SU-DHL-6 (cell line): ENCODE measurements around the gene CDKN3.
"Not testable (repeated sequence)": the region's sequence is repeated elsewhere in the genome, so short reads cannot be mapped to it uniquely, and the experiment has no call there.

Experiments used
- H2AFZ ChIP-seq: fragments of 200-600 bp; sonication (generic); 2 replicates; pipeline ENCODE4 v1.6.1; 2014; ENCODE audit warnings: low read depth, mild to moderate bottlenecking, moderate library complexity, mixed read lengths, antibody characterized with exemption, low read length; ENCODE audit not compliant: severe bottlenecking
- H3F3A ChIP-seq: fragments of 200-600 bp; shearing (Covaris generic); 2 replicates; pipeline ENCODE4 v1.6.0; 2016; ENCODE audit warnings: antibody characterized with exemption, mild to moderate bottlenecking; ENCODE audit not compliant: insufficient read depth
- H3K27ac ChIP-seq: fragments of 200-600 bp; sonication (generic); 2 replicates; pipeline ENCODE4 v1.5.1; 2016; ENCODE audit warnings: low read depth, mild to moderate bottlenecking, low read length, moderate library complexity, mixed read lengths
- H3K27me3 ChIP-seq: fragments of 200-600 bp; sonication (generic), shearing (Covaris generic); 2 replicates; pipeline ENCODE4 v1.6.0; 2014; ENCODE audit warnings: mild to moderate bottlenecking, low read length
- H3K36me3 ChIP-seq: fragments of 200-600 bp; sonication (generic); 2 replicates; pipeline ENCODE4 v1.6.1; 2014; ENCODE audit warnings: mild to moderate bottlenecking, low read length, mixed read lengths
- H3K4me2 ChIP-seq: fragments of 300-600, 200-600 bp; shearing (Covaris generic), sonication (generic); 2 replicates; pipeline ENCODE4 v1.6.0; 2014; ENCODE audit warnings: low read length, low read depth, mild to moderate bottlenecking; ENCODE audit not compliant: poor library complexity, severe bottlenecking
- H3K4me3 ChIP-seq: fragments of 200-600 bp; sonication (generic); 2 replicates; pipeline ENCODE4 v1.5.1; 2014; ENCODE audit warnings: antibody characterized with exemption, low read length, mild to moderate bottlenecking, mixed read lengths; ENCODE audit not compliant: insufficient read depth, poor library complexity, severe bottlenecking
- H3K79me2 ChIP-seq: fragments of 200-600 bp; sonication (generic); 2 replicates; pipeline ENCODE4 v1.6.1; 2014; ENCODE audit warnings: mild to moderate bottlenecking, low read length, moderate library complexity; ENCODE audit not compliant: insufficient read depth
- H3K9ac ChIP-seq: fragments of 200-600 bp; sonication (generic); 2 replicates; pipeline ENCODE4 v1.7.0; 2014; ENCODE audit warnings: mild to moderate bottlenecking, low read length
- H3K9me2 ChIP-seq: fragments of 200-600 bp; sonication (generic); replicated peaks from 2 replicates; pipeline ENCODE4 v1.6.1; 2014; ENCODE audit warnings: low read length; ENCODE audit not compliant: insufficient read depth
- H3K9me3 ChIP-seq: fragments of 200-600 bp; sonication (generic); 2 replicates; pipeline ENCODE4 v1.6.1; 2014; ENCODE audit warnings: low read length, mixed read lengths; ENCODE audit not compliant: insufficient read depth
- H4K20me1 ChIP-seq: fragments of 200-600 bp; sonication (generic); 2 replicates; pipeline ENCODE4 v1.6.1; 2014; ENCODE audit warnings: low read depth, mild to moderate bottlenecking, antibody characterized with exemption, low read length, moderate library complexity, mixed read lengths
- EZH2phosphoT487 ChIP-seq: fragments of 200-600 bp; sonication (generic), shearing (Covaris generic); conservative IDR thresholded peaks from 2 replicates; pipeline ENCODE4 v1.6.1; 2018; ENCODE audit warnings: mild to moderate bottlenecking, antibody characterized with exemption, low read length, moderate library complexity, mixed read lengths
- TF ChIP-seq, protein P1 (sequence below): fragments of 200-600 bp; sonication (generic); IDR thresholded peaks from one replicate; pipeline ENCODE4 v1.5.1; 2017; ENCODE audit warnings: antibody characterized with exemption, mild to moderate bottlenecking, low read length, moderate library complexity; ENCODE audit not compliant: insufficient read depth, poor library complexity, severe bottlenecking

Gene CDKN3

GRCh38 chr14:54377501-54377900 is 19.3 kb upstream of the CDKN3 start:
- Histone ChIP-seq H3K4me2 (no peak overlapping the region), H3K27ac (no peak overlapping the region), H3K9me2 (no peaks in the 10 kb centered on the region), H4K20me1 (no peaks in the 10 kb centered on the region), H3K9me3 (no peaks in the 10 kb centered on the region), H2AFZ (no peak overlapping the region), H3K79me2 (no peaks in the 10 kb centered on the region), H3K4me3 (no peak overlapping the region), H3K36me3 (no peaks in the 10 kb centered on the region), H3K9ac (no peak overlapping the region), H3F3A (no peaks in the 10 kb centered on the region), H3K27me3 (no peaks in the 10 kb centered on the region)
- TF ChIP-seq, protein P1, sequence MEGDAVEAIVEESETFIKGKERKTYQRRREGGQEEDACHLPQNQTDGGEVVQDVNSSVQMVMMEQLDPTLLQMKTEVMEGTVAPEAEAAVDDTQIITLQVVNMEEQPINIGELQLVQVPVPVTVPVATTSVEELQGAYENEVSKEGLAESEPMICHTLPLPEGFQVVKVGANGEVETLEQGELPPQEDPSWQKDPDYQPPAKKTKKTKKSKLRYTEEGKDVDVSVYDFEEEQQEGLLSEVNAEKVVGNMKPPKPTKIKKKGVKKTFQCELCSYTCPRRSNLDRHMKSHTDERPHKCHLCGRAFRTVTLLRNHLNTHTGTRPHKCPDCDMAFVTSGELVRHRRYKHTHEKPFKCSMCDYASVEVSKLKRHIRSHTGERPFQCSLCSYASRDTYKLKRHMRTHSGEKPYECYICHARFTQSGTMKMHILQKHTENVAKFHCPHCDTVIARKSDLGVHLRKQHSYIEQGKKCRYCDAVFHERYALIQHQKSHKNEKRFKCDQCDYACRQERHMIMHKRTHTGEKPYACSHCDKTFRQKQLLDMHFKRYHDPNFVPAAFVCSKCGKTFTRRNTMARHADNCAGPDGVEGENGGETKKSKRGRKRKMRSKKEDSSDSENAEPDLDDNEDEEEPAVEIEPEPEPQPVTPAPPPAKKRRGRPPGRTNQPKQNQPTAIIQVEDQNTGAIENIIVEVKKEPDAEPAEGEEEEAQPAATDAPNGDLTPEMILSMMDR, result no peak
- TF ChIP-seq EZH2phosphoT487, result no peak

DNA sequence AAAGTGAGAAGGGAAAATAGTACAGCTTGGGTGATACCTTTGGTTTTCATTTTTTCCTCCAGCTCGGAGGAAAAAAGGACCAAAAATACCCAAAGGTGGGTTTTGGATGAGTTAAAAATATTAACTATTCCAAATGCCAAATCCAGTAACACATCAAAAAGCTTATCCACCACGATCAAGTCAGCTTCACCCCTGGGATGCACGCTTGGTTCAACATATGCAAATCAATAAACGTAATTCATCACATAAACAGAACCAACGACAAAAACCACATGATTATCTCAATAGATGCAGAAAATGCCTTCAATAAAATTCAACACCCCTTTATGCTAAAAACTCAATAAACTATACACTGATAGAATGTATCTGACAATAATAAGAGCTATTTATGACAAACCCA is 17.9 kb upstream of the CDKN3 start:
- H3K4me2 ChIP-seq, H3K79me2 ChIP-seq, H2AFZ ChIP-seq, H3K4me3 ChIP-seq, H3K9me2 ChIP-seq, H3K36me3 ChIP-seq, H3K9ac ChIP-seq, H3K9me3 ChIP-seq, H4K20me1 ChIP-seq, H3F3A ChIP-seq, H3K27ac ChIP-seq, H3K27me3 ChIP-seq: not testable (repeated sequence)

- not testable (repeated sequence) for H3K4me2 ChIP-seq, H2AFZ ChIP-seq, H3K79me2 ChIP-seq, H3K36me3 ChIP-seq, H3F3A ChIP-seq, H4K20me1 ChIP-seq, H3K9ac ChIP-seq, H3K9me2 ChIP-seq, H3K27me3 ChIP-seq, H3K9me3 ChIP-seq, H3K4me3 ChIP-seq, H3K27ac ChIP-seq
Measured at GRCh38 chr14:54380558-54380957, 16.2 kb upstream of the CDKN3 start.

DNA sequence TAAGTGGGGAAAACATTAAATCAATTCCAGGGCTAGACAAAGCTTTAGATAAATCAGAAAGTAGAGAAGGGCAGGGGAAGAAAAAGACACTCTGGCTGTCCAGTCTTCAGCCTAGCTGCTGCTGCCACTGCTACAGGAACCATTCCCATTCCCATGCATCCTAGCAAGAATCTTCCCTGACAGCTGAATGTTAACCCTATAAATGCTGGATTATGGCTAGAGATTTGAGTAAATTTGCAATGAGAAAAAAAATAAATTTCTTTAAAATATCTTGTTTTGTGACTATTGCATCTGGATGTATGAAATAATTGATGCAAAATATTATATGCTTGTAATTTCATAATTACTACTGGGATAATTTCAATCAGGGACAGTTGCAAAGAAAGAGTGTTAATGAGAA is 15.0 kb upstream of the CDKN3 start:
- H2AFZ ChIP-seq, result no peak overlapping the region
- H3K36me3 ChIP-seq, result no peaks in the 10 kb centered on the region
- no peak overlapping the region for H3K4me2 ChIP-seq
- H3K9me2 ChIP-seq, result no peaks in the 10 kb centered on the region
- TF ChIP-seq, protein P1, result no peak
- no peak for TF ChIP-seq EZH2phosphoT487
- H3K9me3 ChIP-seq, result no peaks in the 10 kb centered on the region
- no peaks in the 10 kb centered on the region for H3K79me2 ChIP-seq
- H3K9ac ChIP-seq, result no peak overlapping the region
- no peak overlapping the region for H3K27ac ChIP-seq
- no peaks in the 10 kb centered on the region for H4K20me1 ChIP-seq
- H3K4me3 ChIP-seq, result no peak overlapping the region
- no peaks in the 10 kb centered on the region for H3F3A ChIP-seq
- no peaks in the 10 kb centered on the region for H3K27me3 ChIP-seq

- no peaks in the 10 kb centered on the region for H3K9me2 ChIP-seq
- H3K9ac ChIP-seq, result no peak overlapping the region
- H4K20me1 ChIP-seq, result no peaks in the 10 kb centered on the region
- H3K27ac ChIP-seq, result no peak overlapping the region
- H3K4me3 ChIP-seq, result no peak overlapping the region
- no peak overlapping the region for H2AFZ ChIP-seq
- TF ChIP-seq, protein P1, result no peak
- TF ChIP-seq EZH2phosphoT487, result no peak
- H3K27me3 ChIP-seq, result no peaks in the 10 kb centered on the region
- H3K9me3 ChIP-seq, result no peaks in the 10 kb centered on the region
- no peaks in the 10 kb centered on the region for H3K79me2 ChIP-seq
- H3K4me2 ChIP-seq, result no peak overlapping the region
- H3K36me3 ChIP-seq, result no peaks in the 10 kb centered on the region
- H3F3A ChIP-seq, result no peaks in the 10 kb centered on the region
Measured at GRCh38 chr14:54383835-54384234, 13.0 kb upstream of the CDKN3 start.
